HepG2 (cell line): ENCODE data around the gene TMEM39B. TPM values are rescaled to one million over a fixed set of nuclear protein-coding genes. Genes with fewer than 3 reads are reported as not detected.

Experiments
- BRD4 ChIP-seq: sonication (generic); formaldehyde crosslinking; IDR thresholded peaks from 2 replicates; pipeline ENCODE4 v1.4.0; 2020; ENCODE audit warnings: missing genetic modification reagents
- HNF4A ChIP-seq: sonication (generic); formaldehyde crosslinking; IDR thresholded peaks from 2 replicates; pipeline ENCODE4 v1.4.0; 2020; ENCODE audit warnings: missing genetic modification reagents
- KDM6A ChIP-seq: IDR thresholded peaks from 2 replicates; pipeline ENCODE4 v1.6.1; 2016; ENCODE audit warnings: low read depth
- MEF2D ChIP-seq: sonication (generic); formaldehyde crosslinking; IDR thresholded peaks from 2 replicates; pipeline ENCODE4 v1.5.1; 2020; ENCODE audit warnings: mild to moderate bottlenecking, missing genetic modification reagents
- NFIC ChIP-seq: IDR thresholded peaks from 2 replicates; pipeline ENCODE4 v1.6.1; 2012; ENCODE audit warnings: mild to moderate bottlenecking, low read length, inconsistent platforms
- PRPF4 ChIP-seq: fragments of 200-400 bp; formaldehyde crosslinking; IDR thresholded peaks from 2 replicates; pipeline ENCODE4 v1.6.1; 2016; ENCODE audit warnings: low read length, low read depth; ENCODE audit not compliant: poor library complexity, severe bottlenecking
- YEATS4 ChIP-seq: sonication (generic); formaldehyde crosslinking; IDR thresholded peaks from 2 replicates; pipeline ENCODE4 v1.4.0; 2020; ENCODE audit warnings: missing genetic modification reagents, borderline replicate concordance
- ZSCAN21 ChIP-seq: sonication (generic); formaldehyde crosslinking; IDR thresholded peaks from 2 replicates; pipeline ENCODE4 v1.8.0; 2022; ENCODE audit warnings: mild to moderate bottlenecking, missing genetic modification reagents, moderate library complexity, borderline replicate concordance
- polyA plus RNA-seq, 8 experiments: library from polyadenylated mRNA; depleted of rRNA in 3 of 8; stranded (reverse) in 7 of 8; unstranded in 1 of 8; fragments of >200 nt; fragmentation: Illumina TruSeq in 4 of 8; extraction: Trizol in 4 of 8; gene quantifications; 2 replicates each; pipeline versions ENCODE4 v1.2.1 to v1.2.3, GENCODE V29; 2011 to 2016; ENCODE audit warnings: low read depth in 4 of 8, missing spikeins in 1 of 8, mixed read lengths in 1 of 8; ENCODE audit not compliant: insufficient read depth in 1 of 8
- total RNA-seq, 5 experiments: library from RNA; depleted of rRNA; stranded (reverse); fragments of >200 nt; fragmentation: Illumina TruSeq; extraction: Trizol; gene quantifications; 2 replicates each; pipeline ENCODE4 v1.2.3, GENCODE V29; 2016; ENCODE audit warnings: low read depth in 1 of 5
- TF ChIP-seq, protein P1 (sequence below), 2 experiments: fragments of 450-650 bp in 1 of 2; sonication (generic) in 1 of 2; formaldehyde crosslinking in 1 of 2; IDR thresholded peaks; 2 replicates each; pipeline versions ENCODE4 v1.6.1 to v1.8.0; 2016 to 2022; ENCODE audit warnings: antibody characterized with exemption in 1 of 2, mild to moderate bottlenecking in 1 of 2, missing genetic modification reagents in 1 of 2
- TF ChIP-seq, protein P2 (sequence below): IDR thresholded peaks from 2 replicates; pipeline ENCODE4 v1.6.1; 2016; ENCODE audit warnings: mild to moderate bottlenecking, missing biosample characterization, missing genetic modification reagents
- TF ChIP-seq, protein P3 (sequence below): sonication (generic); formaldehyde crosslinking; IDR thresholded peaks from 2 replicates; pipeline ENCODE4 v1.5.1; 2020; ENCODE audit warnings: mild to moderate bottlenecking, moderate library complexity, missing genetic modification reagents
- TF ChIP-seq, protein P4 (sequence below): sonication (generic); formaldehyde crosslinking; IDR thresholded peaks from 2 replicates; pipeline ENCODE4 v1.9.0; 2021; ENCODE audit warnings: missing genetic modification reagents, borderline replicate concordance
- TF ChIP-seq, protein P5 (sequence below): sonication (generic); formaldehyde crosslinking; IDR thresholded peaks from 2 replicates; pipeline ENCODE4 v1.5.1; 2020; ENCODE audit warnings: missing genetic modification reagents, mild to moderate bottlenecking, borderline replicate concordance

Gene TMEM39B
- total and polyA plus RNA-seq, 2 of the 13 experiments (the other 11 are each of a cell fraction or from before 2014, with no cell fraction given), result 4.9 to 10.4 TPM

DNA sequence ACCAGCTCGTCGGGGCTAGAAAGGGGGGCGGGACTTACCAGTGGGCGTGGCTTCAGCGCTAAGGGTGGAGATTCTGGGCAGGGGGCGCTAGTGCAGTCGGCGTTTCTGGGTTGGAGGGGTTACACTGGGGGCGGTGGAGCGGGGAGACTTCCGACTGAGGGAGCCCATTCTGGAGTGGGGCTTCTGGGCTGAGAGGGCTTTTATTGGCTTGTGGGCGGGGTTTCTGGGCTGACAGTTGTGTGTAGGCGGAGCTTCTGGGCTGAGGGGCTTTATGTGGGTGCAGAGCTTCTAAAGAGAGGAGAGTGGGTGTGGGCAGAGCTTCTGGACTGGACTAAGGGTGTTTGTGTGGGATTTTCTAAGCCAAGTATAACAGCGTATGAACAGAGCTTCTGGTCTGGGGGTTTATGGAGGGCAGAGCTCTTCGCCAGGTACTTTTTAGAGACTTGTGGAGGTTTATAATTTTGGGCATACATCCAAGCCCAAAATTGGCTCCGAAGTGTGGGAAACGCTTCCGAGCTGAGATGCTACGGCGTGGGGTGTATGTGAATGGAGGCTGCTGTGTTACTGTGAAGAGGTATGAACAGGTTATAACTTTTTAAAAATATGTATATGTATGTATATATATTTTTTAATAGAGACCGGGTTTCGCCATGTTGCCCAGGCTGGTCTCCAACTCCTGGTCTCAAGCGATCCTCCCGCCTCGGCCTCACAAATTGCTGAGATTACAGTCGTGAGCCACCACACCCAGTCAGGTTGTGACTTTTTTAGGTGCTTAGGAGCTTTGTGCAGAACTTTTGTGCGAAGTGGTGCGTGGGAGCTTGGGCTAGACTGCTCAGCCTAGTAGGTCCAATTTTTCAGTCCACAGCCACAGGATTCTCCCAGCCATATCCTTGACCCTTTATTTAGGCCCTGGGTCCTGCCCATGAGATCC is 825 bp downstream of the TMEM39B start (continued):
- TF ChIP-seq, protein P1, sequence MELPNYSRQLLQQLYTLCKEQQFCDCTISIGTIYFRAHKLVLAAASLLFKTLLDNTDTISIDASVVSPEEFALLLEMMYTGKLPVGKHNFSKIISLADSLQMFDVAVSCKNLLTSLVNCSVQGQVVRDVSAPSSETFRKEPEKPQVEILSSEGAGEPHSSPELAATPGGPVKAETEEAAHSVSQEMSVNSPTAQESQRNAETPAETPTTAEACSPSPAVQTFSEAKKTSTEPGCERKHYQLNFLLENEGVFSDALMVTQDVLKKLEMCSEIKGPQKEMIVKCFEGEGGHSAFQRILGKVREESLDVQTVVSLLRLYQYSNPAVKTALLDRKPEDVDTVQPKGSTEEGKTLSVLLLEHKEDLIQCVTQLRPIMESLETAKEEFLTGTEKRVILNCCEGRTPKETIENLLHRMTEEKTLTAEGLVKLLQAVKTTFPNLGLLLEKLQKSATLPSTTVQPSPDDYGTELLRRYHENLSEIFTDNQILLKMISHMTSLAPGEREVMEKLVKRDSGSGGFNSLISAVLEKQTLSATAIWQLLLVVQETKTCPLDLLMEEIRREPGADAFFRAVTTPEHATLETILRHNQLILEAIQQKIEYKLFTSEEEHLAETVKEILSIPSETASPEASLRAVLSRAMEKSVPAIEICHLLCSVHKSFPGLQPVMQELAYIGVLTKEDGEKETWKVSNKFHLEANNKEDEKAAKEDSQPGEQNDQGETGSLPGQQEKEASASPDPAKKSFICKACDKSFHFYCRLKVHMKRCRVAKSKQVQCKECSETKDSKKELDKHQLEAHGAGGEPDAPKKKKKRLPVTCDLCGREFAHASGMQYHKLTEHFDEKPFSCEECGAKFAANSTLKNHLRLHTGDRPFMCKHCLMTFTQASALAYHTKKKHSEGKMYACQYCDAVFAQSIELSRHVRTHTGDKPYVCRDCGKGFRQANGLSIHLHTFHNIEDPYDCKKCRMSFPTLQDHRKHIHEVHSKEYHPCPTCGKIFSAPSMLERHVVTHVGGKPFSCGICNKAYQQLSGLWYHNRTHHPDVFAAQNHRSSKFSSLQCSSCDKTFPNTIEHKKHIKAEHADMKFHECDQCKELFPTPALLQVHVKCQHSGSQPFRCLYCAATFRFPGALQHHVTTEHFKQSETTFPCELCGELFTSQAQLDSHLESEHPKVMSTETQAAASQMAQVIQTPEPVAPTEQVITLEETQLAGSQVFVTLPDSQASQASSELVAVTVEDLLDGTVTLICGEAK (IDR thresholded peaks at IDR 0.05), result no peak
- TF ChIP-seq, protein P1 (CRISPR knock-in tag; IDR thresholded peaks at IDR 0.05), result no peak
- TF ChIP-seq, protein P2, sequence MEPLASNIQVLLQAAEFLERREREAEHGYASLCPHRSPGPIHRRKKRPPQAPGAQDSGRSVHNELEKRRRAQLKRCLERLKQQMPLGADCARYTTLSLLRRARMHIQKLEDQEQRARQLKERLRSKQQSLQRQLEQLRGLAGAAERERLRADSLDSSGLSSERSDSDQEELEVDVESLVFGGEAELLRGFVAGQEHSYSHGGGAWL (CRISPR knock-in tag), result no peak
- TF ChIP-seq, protein P3, sequence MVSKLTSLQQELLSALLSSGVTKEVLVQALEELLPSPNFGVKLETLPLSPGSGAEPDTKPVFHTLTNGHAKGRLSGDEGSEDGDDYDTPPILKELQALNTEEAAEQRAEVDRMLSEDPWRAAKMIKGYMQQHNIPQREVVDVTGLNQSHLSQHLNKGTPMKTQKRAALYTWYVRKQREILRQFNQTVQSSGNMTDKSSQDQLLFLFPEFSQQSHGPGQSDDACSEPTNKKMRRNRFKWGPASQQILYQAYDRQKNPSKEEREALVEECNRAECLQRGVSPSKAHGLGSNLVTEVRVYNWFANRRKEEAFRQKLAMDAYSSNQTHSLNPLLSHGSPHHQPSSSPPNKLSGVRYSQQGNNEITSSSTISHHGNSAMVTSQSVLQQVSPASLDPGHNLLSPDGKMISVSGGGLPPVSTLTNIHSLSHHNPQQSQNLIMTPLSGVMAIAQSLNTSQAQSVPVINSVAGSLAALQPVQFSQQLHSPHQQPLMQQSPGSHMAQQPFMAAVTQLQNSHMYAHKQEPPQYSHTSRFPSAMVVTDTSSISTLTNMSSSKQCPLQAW (CRISPR knock-in tag), result peak; percentile 16; the same call in 1 of the 2 replicates
- TF ChIP-seq YEATS4 (no peak), KDM6A (no peak), BRD4 (CRISPR knock-in tag) (no peak), NFIC (no peak), HNF4A (no peak), MEF2D (CRISPR knock-in tag) (peak; percentile 9; the same call in 1 of the 2 replicates), PRPF4 (no peak), ZSCAN21 (CRISPR knock-in tag) (no peak; the same call in 1 of the 2 replicates)
- TF ChIP-seq, protein P4, sequence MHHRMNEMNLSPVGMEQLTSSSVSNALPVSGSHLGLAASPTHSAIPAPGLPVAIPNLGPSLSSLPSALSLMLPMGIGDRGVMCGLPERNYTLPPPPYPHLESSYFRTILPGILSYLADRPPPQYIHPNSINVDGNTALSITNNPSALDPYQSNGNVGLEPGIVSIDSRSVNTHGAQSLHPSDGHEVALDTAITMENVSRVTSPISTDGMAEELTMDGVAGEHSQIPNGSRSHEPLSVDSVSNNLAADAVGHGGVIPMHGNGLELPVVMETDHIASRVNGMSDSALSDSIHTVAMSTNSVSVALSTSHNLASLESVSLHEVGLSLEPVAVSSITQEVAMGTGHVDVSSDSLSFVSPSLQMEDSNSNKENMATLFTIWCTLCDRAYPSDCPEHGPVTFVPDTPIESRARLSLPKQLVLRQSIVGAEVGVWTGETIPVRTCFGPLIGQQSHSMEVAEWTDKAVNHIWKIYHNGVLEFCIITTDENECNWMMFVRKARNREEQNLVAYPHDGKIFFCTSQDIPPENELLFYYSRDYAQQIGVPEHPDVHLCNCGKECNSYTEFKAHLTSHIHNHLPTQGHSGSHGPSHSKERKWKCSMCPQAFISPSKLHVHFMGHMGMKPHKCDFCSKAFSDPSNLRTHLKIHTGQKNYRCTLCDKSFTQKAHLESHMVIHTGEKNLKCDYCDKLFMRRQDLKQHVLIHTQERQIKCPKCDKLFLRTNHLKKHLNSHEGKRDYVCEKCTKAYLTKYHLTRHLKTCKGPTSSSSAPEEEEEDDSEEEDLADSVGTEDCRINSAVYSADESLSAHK (CRISPR knock-in tag), result no peak
- TF ChIP-seq, protein P5, sequence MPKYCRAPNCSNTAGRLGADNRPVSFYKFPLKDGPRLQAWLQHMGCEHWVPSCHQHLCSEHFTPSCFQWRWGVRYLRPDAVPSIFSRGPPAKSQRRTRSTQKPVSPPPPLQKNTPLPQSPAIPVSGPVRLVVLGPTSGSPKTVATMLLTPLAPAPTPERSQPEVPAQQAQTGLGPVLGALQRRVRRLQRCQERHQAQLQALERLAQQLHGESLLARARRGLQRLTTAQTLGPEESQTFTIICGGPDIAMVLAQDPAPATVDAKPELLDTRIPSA (CRISPR knock-in tag), result peak; percentile 38; the same call in 1 of the 2 replicates
